OCI-LY7 (cell line): ENCODE data around the gene CEP72.
"Not testable (repeated sequence)": the region's sequence is repeated elsewhere in the genome, so short reads cannot be mapped to it uniquely, and the experiment has no call there.

Source experiments
- EZH2phosphoT487 ChIP-seq: fragments of 200-600 bp; sonication (generic); IDR thresholded peaks from 2 replicates; pipeline ENCODE4 v1.6.1; 2018; ENCODE audit warnings: low read depth, borderline replicate concordance, mild to moderate bottlenecking, mixed run types, antibody characterized with exemption, low read length, moderate library complexity, mixed read lengths
- TF ChIP-seq, protein P1 (sequence below): fragments of 200-600 bp; sonication (generic); conservative IDR thresholded peaks from 2 replicates; pipeline ENCODE4 v1.5.1; 2014; ENCODE audit warnings: mild to moderate bottlenecking, antibody characterized with exemption, low read length, moderate library complexity, mixed read lengths

DNA sequence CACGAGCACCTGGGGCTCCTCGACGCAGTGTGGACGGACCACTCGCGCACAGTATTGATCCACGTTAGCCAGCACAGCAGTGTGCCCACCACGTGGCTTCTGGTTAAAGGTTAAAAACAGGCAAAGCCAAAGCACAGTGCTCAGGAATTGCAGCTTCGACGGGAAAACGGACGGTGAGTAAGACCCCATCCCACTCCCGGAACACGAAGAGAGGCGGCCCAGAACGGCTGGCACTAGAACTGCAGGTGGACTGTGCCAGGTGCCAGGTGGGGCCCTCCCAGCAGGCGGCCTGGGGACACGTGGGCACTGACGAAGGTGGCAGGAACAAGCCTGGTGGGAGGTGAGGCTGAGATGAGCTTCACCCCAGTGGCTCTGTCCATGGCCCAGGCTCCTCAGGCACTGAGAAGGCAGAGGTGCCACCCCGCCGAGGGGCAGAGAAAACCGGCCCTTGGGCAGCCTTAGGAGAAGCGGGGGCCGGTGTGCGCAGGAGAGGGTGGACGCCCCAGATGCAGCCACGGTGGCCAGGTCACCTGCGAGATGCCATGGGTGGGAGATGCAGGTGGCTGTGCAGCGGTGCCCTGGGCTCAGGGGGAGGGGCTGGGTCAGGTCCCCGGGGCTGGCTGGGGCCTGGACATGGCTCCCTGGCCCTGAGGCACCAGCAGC lies 76.3 kb downstream of the CEP72 start:
- TF ChIP-seq, protein P1, sequence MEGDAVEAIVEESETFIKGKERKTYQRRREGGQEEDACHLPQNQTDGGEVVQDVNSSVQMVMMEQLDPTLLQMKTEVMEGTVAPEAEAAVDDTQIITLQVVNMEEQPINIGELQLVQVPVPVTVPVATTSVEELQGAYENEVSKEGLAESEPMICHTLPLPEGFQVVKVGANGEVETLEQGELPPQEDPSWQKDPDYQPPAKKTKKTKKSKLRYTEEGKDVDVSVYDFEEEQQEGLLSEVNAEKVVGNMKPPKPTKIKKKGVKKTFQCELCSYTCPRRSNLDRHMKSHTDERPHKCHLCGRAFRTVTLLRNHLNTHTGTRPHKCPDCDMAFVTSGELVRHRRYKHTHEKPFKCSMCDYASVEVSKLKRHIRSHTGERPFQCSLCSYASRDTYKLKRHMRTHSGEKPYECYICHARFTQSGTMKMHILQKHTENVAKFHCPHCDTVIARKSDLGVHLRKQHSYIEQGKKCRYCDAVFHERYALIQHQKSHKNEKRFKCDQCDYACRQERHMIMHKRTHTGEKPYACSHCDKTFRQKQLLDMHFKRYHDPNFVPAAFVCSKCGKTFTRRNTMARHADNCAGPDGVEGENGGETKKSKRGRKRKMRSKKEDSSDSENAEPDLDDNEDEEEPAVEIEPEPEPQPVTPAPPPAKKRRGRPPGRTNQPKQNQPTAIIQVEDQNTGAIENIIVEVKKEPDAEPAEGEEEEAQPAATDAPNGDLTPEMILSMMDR: not testable (repeated sequence)
- TF ChIP-seq EZH2phosphoT487: not testable (repeated sequence)
